Nephron (organoid): ENCODE data around the gene DPH7.
A peak's percentile ranks its signal among the peaks of the same experiment; 100 is the strongest.
"Not testable (repeated sequence)": the region's sequence is repeated elsewhere in the genome, so short reads cannot be mapped to it uniquely, and the experiment has no call there.

ENCODE experiments used
- H3K27ac Mint-ChIP-seq, 3 experiments: 2 replicates each; pipeline ENCODE4 v1.8.0; 2020; ENCODE audit warnings: mixed read lengths in 3 of 3, mild to moderate bottlenecking in 2 of 3, moderate library complexity in 1 of 3
- H3K27me3 Mint-ChIP-seq: 2 replicates; pipeline ENCODE4 v1.8.0; 2021; ENCODE audit warnings: low read depth, mild to moderate bottlenecking, moderate library complexity, mixed read lengths
- H3K36me3 Mint-ChIP-seq: 2 replicates; pipeline ENCODE4 v1.8.0; 2020; ENCODE audit warnings: low read depth, mixed read lengths
- H3K4me1 Mint-ChIP-seq: 2 replicates; pipeline ENCODE4 v1.8.0; 2020; ENCODE audit warnings: mixed read lengths
- H3K4me3 Mint-ChIP-seq, 3 experiments: 2 replicates each; pipeline ENCODE4 v1.8.0; 2020; ENCODE audit warnings: mild to moderate bottlenecking in 3 of 3, mixed read lengths in 3 of 3, moderate library complexity in 2 of 3
- H3K9me3 Mint-ChIP-seq: 2 replicates; pipeline ENCODE4 v1.8.0; 2020; ENCODE audit warnings: mixed read lengths
- CTCF ChIP-seq, 3 experiments: fragments of 200-600 bp; sonication (generic); IDR thresholded peaks; one replicate each; pipeline ENCODE4 v1.5.0; 2021; ENCODE audit warnings: antibody characterized with exemption in 3 of 3; ENCODE audit not compliant: unreplicated experiment in 3 of 3

Gene DPH7

DNA sequence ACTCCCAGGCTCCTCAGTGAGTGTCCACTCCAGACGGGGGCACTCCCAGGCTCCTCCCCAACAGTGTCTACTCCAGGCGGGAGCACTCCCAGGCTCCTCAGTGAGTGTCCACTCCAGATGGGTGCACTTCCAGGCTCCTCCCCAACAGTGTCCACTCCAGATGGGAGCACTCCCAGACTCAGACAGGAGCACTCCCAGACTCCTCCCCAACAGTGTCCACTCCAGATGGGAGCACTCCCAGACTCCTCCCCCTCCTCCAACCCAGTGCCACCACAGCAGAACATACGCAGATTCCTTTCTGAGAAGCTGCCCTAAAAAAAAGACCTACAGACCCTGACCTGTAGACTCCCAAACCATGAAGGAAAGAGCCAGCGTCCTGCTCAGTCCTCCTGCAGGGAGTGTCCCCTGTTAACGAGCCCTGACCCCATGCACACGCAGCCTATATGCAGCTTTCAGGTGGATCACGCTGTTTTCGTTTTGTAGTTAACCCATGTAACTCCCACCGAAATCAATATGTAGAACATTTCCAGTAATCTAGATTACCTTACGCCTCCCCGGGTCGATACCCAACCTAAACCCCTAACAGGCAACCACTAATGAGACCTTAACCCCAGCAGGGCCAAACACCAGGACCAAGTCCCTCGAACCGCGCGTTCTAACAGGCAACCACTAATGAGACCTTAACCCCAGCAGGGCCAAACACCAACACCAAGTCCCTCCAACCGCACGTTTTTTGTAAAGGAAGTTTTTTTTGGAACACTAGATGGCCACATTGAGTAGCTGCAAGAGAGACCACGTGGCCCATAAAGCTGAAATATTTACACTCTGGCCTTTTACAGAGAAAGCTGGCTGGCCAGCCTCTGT, 44.2 kb downstream of the DPH7 start:
- peak; percentile 73 to 85 (median 80) for TF ChIP-seq CTCF (IDR thresholded peaks at IDR 0.05; ENCODE audit: unreplicated experiment in 3 of 3)
- Mint-ChIP-seq H3K36me3 (no peaks in the 10 kb centered on the region), H3K4me1 (peaks cover 19% of the 10 kb centered on the region), H3K27me3 (no peaks in the 10 kb centered on the region), H3K27ac (peak overlapping the region; percentile 46 to 81 (median 53)), H3K9me3 (no peaks in the 10 kb centered on the region), H3K4me3 (no peak overlapping the region)

GRCh38 chr9:137532891-137533468, 45.7 kb downstream of the DPH7 start:
- H3K4me1 Mint-ChIP-seq: peaks cover 19% of the 10 kb centered on the region
- not testable (repeated sequence) for H3K9me3 Mint-ChIP-seq, H3K36me3 Mint-ChIP-seq, H3K27me3 Mint-ChIP-seq, H3K27ac Mint-ChIP-seq, H3K4me3 Mint-ChIP-seq

DNA sequence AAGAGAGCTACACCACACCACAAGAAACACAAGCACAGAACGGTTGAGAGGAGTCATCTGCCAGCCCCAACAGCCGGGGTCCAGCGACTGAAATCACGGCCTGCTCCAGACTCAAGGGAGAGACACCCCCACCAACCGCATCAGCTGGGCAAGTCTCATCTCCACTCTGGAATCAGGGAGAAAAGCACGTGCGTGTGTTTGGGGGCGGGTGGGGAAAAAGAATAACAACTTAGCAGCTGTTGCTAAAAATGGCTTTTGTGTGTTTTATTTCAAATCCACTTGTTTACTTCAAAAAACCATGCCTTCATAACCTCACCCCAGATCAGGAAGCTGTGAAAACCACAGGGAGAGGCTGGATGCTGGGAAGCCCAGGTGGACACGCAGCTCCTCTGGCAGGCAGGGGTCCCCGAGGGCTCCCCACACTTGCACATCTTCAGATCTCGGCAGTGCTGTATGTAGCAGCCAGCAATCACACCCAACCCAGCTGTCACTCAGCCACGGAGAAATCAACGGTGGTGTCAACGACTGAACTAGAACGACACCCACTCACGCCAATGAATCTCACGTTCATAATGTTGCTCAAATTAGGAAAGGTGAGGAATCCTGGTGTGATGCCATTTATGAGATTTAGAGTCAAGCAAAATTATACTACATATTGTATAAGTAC, 47.5 kb downstream of the DPH7 start:
- no peak for TF ChIP-seq CTCF (IDR thresholded peaks at IDR 0.05; ENCODE audit: unreplicated experiment in 3 of 3)

GRCh38 chr9:137530331-137530730, 48.4 kb downstream of the DPH7 start:
- Mint-ChIP-seq H3K27ac (no peak overlapping the region), H3K36me3 (no peaks in the 10 kb centered on the region)

More for the DNA sequence above, 47.5 kb downstream of the DPH7 start:
- peaks cover 19% of the 10 kb centered on the region for H3K4me1 Mint-ChIP-seq
- no peaks in the 10 kb centered on the region for H3K36me3 Mint-ChIP-seq
- H3K4me3 Mint-ChIP-seq: no peak overlapping the region
- H3K27me3 Mint-ChIP-seq: peaks cover 3% of the 10 kb centered on the region
- H3K27ac Mint-ChIP-seq: no peak overlapping the region
- no peaks in the 10 kb centered on the region for H3K9me3 Mint-ChIP-seq

DNA sequence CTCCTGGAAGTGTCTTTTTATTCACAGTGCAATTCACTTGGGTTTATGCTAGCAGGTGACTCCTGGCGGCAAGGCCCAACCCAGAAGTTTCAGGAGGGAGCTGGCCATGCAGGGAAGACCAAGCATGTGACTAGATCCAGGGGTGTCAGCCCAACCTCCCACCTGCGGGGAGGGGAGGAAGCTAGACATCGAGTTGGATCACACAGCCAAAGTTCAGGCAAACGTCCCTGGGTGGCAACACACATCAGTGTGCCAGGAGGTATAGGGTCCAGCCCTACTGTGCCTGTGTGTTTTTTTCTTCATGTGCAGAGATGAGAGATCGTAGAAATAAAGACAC, 53.8 kb downstream of the DPH7 start:
- Mint-ChIP-seq H3K4me3 (no peak overlapping the region), H3K4me1 (no peaks in the 10 kb centered on the region), H3K9me3 (no peaks in the 10 kb centered on the region), H3K27me3 (peaks cover 3% of the 10 kb centered on the region), H3K36me3 (no peaks in the 10 kb centered on the region), H3K27ac (no peak overlapping the region)
- no peak for TF ChIP-seq CTCF (IDR thresholded peaks at IDR 0.05; ENCODE audit: unreplicated experiment in 3 of 3)

More at GRCh38 chr9:137530331-137530730, 48.4 kb downstream of the DPH7 start:
- Mint-ChIP-seq H3K9me3 (no peaks in the 10 kb centered on the region), H3K27me3 (peaks cover 3% of the 10 kb centered on the region), H3K4me3 (no peak overlapping the region), H3K4me1 (peaks cover 19% of the 10 kb centered on the region)
- TF ChIP-seq CTCF (IDR thresholded peaks at IDR 0.05; ENCODE audit: unreplicated experiment in 3 of 3): no peak

- Mint-ChIP-seq H3K4me3 (no peak overlapping the region), H3K9me3 (no peaks in the 10 kb centered on the region), H3K27me3 (peaks cover 3% of the 10 kb centered on the region), H3K4me1 (no peaks in the 10 kb centered on the region), H3K36me3 (no peaks in the 10 kb centered on the region), H3K27ac (no peak overlapping the region)
- TF ChIP-seq CTCF (IDR thresholded peaks at IDR 0.05; ENCODE audit: unreplicated experiment in 3 of 3): no peak
These were observed 54.4 kb downstream of the DPH7 start for GRCh38 chr9:137524161-137524980.
